ENCODE results near the gene TGFBR1. TPM values are rescaled to one million over a fixed set of nuclear protein-coding genes. Genes with fewer than 3 reads are reported as not detected.

The TGFBR1 gene
- total RNA-seq, 1 donor from 2014 or later = 206 TPM

DNA sequence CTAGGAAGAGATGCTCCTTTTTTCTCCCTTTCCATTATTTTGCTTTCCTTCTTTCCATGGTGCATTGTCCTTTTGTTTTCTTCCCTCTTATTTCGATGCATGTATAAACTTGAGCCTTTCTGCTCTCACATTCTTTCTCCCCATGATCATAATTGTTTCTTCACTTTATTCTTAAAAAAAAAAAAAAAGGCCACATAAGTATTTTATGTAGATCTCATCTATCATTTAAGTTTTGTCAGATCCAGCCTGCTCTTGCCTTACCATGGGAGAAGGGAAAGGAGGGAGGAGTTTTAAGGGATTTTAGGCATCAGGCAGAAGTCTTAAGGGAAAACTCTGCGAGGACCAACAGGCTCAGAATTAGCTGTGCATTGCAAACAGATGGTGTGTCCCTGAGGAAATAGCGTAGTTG lies 11.1 kb downstream of the TGFBR1 start:
- Mint-ChIP-seq H3K27ac (ENCODE audit: unreplicated experiment) (peak overlapping the region; percentile 72), H3K9me3 (ENCODE audit: unreplicated experiment) (no peaks in the 10 kb centered on the region), H3K4me3 (ENCODE audit: unreplicated experiment) (no peak overlapping the region), H3K36me3 (ENCODE audit: low read depth, unreplicated experiment) (no peaks in the 10 kb centered on the region), H3K4me1 (ENCODE audit: unreplicated experiment) (peaks cover 56% of the 10 kb centered on the region), H3K27me3 (ENCODE audit: unreplicated experiment) (no peaks in the 10 kb centered on the region)
- DNase-seq (ENCODE audit: low spot score) = no peak
- TF ChIP-seq, protein P1, sequence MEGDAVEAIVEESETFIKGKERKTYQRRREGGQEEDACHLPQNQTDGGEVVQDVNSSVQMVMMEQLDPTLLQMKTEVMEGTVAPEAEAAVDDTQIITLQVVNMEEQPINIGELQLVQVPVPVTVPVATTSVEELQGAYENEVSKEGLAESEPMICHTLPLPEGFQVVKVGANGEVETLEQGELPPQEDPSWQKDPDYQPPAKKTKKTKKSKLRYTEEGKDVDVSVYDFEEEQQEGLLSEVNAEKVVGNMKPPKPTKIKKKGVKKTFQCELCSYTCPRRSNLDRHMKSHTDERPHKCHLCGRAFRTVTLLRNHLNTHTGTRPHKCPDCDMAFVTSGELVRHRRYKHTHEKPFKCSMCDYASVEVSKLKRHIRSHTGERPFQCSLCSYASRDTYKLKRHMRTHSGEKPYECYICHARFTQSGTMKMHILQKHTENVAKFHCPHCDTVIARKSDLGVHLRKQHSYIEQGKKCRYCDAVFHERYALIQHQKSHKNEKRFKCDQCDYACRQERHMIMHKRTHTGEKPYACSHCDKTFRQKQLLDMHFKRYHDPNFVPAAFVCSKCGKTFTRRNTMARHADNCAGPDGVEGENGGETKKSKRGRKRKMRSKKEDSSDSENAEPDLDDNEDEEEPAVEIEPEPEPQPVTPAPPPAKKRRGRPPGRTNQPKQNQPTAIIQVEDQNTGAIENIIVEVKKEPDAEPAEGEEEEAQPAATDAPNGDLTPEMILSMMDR (IDR thresholded peaks at IDR 0.05; ENCODE audit: unreplicated experiment) = no peak

DNA sequence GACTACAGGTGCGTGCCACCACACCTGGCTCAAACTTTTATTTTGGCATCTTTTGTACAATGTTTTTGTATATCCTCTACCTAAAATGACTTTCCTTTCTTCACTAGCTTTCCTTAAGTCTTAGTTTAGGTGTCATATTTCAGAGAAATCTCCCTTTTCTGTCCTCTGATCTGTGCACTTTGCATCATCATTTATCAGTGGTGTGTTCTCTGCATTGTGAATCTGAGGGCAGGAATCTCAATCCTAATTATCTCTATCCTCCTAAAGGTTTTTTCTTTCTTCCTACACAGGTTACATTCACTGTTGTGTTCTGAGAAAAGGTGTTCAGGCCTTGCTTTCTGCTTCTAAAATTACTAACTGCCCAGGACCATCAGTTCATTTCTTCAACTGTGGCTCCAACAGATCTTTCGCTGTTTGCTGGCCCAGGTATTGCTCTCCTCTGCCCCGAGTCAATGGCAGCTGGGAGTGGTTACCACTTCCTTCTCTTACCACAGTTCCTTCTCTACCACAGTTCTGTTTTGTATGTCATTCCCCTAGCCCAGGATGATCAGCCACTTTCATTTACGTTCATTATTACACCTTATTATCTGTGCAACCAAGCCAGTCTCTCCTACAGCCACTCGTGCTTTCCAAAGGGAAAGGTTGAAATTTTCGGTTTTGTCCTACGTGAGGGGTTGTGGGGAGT lies 14.0 kb downstream of the TGFBR1 start:
- H3K27me3 Mint-ChIP-seq (ENCODE audit: unreplicated experiment) = no peaks in the 10 kb centered on the region
- peaks cover 43% of the 10 kb centered on the region for H3K4me1 Mint-ChIP-seq (ENCODE audit: unreplicated experiment)
- H3K36me3 Mint-ChIP-seq (ENCODE audit: low read depth, unreplicated experiment) = no peaks in the 10 kb centered on the region
- no peak overlapping the region for H3K27ac Mint-ChIP-seq (ENCODE audit: unreplicated experiment)
- no peak for DNase-seq (ENCODE audit: low spot score)
- H3K9me3 Mint-ChIP-seq (ENCODE audit: unreplicated experiment) = no peaks in the 10 kb centered on the region
- H3K4me3 Mint-ChIP-seq (ENCODE audit: unreplicated experiment) = no peak overlapping the region
- TF ChIP-seq, protein P1 (IDR thresholded peaks at IDR 0.05; ENCODE audit: unreplicated experiment) = no peak

DNA sequence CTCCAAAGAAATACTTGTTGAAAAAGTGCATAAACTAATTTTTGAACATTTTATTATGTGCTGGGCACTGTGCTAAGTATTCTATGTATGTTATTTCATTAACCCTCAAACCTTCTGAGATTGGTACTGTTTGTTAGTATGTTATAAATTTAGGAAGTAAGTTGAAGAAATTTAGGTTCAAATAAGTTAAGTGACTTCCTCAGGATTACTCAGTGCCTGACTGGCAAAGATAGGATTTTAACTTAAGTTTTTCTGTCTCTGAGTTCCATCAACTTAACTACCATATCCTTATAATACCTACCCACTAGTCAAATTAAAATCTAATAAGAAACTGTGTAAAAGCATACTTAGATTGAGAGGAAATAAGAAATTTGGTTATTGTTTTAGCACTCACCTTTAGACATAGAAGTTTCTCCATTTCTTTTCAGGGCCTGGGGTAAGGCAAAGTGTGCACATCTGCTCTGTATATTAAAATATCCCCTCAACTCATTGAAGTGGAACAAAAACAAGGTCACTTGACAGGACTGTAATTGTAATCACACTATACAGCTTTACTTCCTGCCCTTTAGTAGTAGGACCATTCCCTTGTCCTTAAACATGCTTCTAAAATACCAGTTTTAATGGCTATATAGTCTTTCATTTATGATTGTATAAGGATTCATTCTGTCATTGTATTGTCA lies 15.2 kb downstream of the TGFBR1 start:
- no peak for DNase-seq (ENCODE audit: low spot score)
- no peaks in the 10 kb centered on the region for H3K27me3 Mint-ChIP-seq (ENCODE audit: unreplicated experiment)
- peaks cover 38% of the 10 kb centered on the region for H3K4me1 Mint-ChIP-seq (ENCODE audit: unreplicated experiment)
- no peak overlapping the region for H3K27ac Mint-ChIP-seq (ENCODE audit: unreplicated experiment)
- TF ChIP-seq, protein P1 (IDR thresholded peaks at IDR 0.05; ENCODE audit: unreplicated experiment) = no peak
- no peaks in the 10 kb centered on the region for H3K36me3 Mint-ChIP-seq (ENCODE audit: low read depth, unreplicated experiment)
- no peaks in the 10 kb centered on the region for H3K9me3 Mint-ChIP-seq (ENCODE audit: unreplicated experiment)
- no peak overlapping the region for H3K4me3 Mint-ChIP-seq (ENCODE audit: unreplicated experiment)

DNA sequence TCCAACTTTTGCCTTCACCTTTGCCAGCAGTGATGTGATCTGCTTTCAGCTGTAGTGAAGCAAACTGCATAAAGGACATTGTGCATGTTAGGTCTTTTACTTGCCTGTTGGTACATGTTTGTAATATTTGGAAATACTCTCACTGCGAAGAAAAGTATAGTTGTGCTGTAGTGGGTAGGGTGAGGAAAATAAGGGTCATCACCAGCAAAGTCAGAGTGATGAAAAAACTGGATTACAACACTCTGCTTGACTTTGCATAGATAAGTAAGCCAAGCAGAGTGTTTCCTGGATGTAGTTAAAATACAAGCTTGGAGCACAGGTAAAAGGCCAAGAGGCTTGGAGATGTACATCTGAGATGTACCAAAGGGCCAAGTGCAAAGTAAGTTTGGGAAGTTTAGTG lies 16.7 kb downstream of the TGFBR1 start:
- Mint-ChIP-seq H3K36me3 (ENCODE audit: low read depth, unreplicated experiment) (peaks cover 6% of the 10 kb centered on the region), H3K4me3 (ENCODE audit: unreplicated experiment) (no peak overlapping the region), H3K4me1 (ENCODE audit: unreplicated experiment) (peaks cover 33% of the 10 kb centered on the region), H3K9me3 (ENCODE audit: unreplicated experiment) (no peaks in the 10 kb centered on the region), H3K27ac (ENCODE audit: unreplicated experiment) (no peak overlapping the region), H3K27me3 (ENCODE audit: unreplicated experiment) (no peaks in the 10 kb centered on the region)
- DNase-seq (ENCODE audit: low spot score) = no peak
- TF ChIP-seq, protein P1 (IDR thresholded peaks at IDR 0.05; ENCODE audit: unreplicated experiment) = no peak
